Vagina (tissue), 2 donors: ENCODE data around the gene CHD9. TPM values are rescaled to one million over a fixed set of nuclear protein-coding genes. Genes with fewer than 3 reads are reported as not detected.

Experiments
- DNase-seq, 2 donors: peaks; one replicate each; pipeline ENCODE4 v3.0.0-alpha.2; 2017; ENCODE audit errors: extremely low spot score in 2 of 2
- H3K27ac ChIP-seq: fragments of 200-600 bp; sonication (generic); one replicate; pipeline ENCODE4 v1.5.1; 2019
- H3K27me3 ChIP-seq: fragments of 200-600 bp; sonication (generic); one replicate; pipeline ENCODE4 v1.5.1; 2019
- H3K36me3 ChIP-seq, 2 donors: fragments of 200-600 bp; sonication (generic); one replicate each; pipeline ENCODE4 v1.5.1; 2017 to 2019
- H3K4me1 ChIP-seq: fragments of 200-600 bp; sonication (generic); one replicate; pipeline ENCODE4 v1.5.1; 2019
- H3K4me3 ChIP-seq, 2 donors: fragments of 200-600 bp; sonication (generic); 1 replicate in 1 of 2; 2 replicates in 1 of 2; pipeline ENCODE4 v1.5.1; 2016 to 2019
- H3K9me3 ChIP-seq: fragments of 200-600 bp; sonication (generic); one replicate; pipeline ENCODE4 v1.5.1; 2019
- POLR2A ChIP-seq, 2 donors: fragments of 450-650 bp; IDR thresholded peaks; one replicate each; pipeline ENCODE4 v1.6.1; 2017; ENCODE audit warnings: antibody characterized with exemption in 2 of 2, mild to moderate bottlenecking in 2 of 2, moderate library complexity in 2 of 2
- POLR2AphosphoS5 ChIP-seq, 2 donors: sonication (generic); formaldehyde crosslinking; IDR thresholded peaks; one replicate each; pipeline ENCODE4 v1.9.0; 2017; ENCODE audit warnings: antibody characterized with exemption in 2 of 2, mild to moderate bottlenecking in 2 of 2, low read depth in 1 of 2; ENCODE audit not compliant: insufficient read depth in 1 of 2
- intact Hi-C: fragments of 100-400 bp; cut with DNase I; formaldehyde crosslinking; loops from one replicate; pipeline ENCODE4 v1.15.1; 2023
- total RNA-seq: library from RNA; depleted of rRNA; stranded (reverse); fragments of >200 nt; gene quantifications from one replicate; pipeline ENCODE4 v1.2.3, GENCODE V29; 2016
- TF ChIP-seq, protein P1 (sequence below), 3 experiments: fragments of 450-650 bp in 2 of 3; fragments of 200-600 bp in 1 of 3; sonication (generic) in 1 of 3; IDR thresholded peaks; one replicate each; pipeline ENCODE4 v1.5.1; 2017 to 2019; ENCODE audit warnings: antibody characterized with exemption in 3 of 3, mild to moderate bottlenecking in 2 of 3, moderate library complexity in 2 of 3

Gene CHD9, protein sequence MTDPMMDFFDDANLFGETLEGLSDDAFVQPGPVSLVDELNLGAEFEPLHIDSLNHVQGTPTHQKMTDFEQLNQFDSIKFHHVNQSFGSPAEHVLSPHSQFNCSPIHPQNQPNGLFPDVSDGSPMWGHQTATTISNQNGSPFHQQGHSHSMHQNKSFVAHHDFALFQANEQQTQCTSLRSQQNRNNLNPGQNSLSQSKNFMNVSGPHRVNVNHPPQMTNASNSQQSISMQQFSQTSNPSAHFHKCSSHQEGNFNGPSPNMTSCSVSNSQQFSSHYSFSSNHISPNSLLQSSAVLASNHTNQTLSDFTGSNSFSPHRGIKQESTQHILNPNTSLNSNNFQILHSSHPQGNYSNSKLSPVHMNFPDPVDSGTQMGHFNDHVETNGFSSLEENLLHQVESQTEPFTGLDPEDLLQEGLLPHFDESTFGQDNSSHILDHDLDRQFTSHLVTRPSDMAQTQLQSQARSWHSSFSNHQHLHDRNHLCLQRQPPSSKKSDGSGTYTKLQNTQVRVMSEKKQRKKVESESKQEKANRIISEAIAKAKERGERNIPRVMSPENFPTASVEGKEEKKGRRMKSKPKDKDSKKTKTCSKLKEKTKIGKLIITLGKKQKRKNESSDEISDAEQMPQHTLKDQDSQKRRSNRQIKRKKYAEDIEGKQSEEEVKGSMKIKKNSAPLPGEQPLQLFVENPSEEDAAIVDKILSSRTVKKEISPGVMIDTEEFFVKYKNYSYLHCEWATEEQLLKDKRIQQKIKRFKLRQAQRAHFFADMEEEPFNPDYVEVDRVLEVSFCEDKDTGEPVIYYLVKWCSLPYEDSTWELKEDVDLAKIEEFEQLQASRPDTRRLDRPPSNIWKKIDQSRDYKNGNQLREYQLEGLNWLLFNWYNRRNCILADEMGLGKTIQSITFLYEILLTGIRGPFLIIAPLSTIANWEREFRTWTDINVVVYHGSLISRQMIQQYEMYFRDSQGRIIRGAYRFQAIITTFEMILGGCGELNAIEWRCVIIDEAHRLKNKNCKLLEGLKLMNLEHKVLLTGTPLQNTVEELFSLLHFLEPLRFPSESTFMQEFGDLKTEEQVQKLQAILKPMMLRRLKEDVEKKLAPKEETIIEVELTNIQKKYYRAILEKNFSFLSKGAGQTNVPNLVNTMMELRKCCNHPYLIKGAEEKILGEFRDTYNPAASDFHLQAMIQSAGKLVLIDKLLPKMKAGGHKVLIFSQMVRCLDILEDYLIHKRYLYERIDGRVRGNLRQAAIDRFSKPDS (N-terminal part only)
- total RNA-seq, result 77.6 TPM

DNA sequence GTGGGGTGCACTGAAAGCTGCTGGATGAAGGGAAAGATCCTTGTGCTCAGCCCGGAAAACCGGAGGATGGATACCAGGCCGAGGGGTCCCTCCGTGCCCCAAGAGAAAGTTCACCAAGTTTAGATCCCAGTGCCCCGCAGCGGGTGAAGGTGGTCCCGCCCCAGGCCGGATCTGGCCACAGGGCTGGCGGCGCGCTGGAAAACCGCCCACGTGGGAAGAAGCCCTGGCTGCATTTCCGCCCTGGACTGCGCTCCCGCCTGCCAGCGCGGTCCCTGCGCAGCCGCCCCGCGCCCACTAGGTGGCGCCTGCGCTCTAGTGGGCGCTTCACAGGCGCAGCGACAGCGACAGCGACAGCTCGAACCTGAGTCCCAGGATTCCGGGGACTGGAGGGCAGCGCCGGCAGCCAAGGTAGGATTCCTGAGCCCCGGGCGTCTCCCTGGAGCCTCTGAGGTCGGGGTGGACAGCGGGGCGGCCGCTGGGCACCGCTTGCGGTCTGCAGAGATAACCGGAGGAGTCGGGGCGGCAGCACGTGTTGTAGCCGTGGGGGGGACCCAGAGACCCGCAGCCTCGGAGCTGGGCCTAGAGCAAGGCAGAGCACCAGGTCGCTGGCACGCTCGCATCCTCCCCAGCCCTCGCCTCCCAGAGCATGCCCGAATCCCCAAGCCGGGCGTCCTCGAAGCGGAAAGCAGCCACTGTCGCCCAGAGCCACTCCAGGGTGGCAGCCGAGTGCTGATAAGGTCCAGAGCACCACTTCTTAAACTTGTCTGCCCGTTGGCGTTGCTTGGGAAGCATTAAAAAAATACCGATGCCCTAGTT is at the start of gene CHD9:
CHD9 (plus strand) TSS at position 322 of the 816 bp plus-strand sequence. CDS start 101,099 bp downstream, outside the sequence.
- Histone ChIP-seq H3K27ac (peak within 1 kb of the TSS; percentile 78), H3K27me3 (no peaks in the 10 kb centered on the region), H3K4me1 (peaks cover 50% of the 10 kb centered on the region), H3K4me3 (peak within 1 kb of the TSS; percentile 53 to 62), H3K36me3 (no peaks in the 10 kb centered on the region), H3K9me3 (no peaks in the 10 kb centered on the region)
- DNase-seq, result peak in 1 of 2 donors; percentile 91
- intact Hi-C loops, result loop anchor here (5.0 to 10.0 kb wide), 4 partner anchors 80 to 227 kb away; no protein-coding TSS in a partner anchor
- TF ChIP-seq POLR2A (IDR thresholded peaks at IDR 0.05) (no peak), POLR2AphosphoS5 (IDR thresholded peaks at IDR 0.05; ENCODE audit: insufficient read depth in 1 of 2, low read depth in 1 of 2) (peak; percentile 80 to 83)
- TF ChIP-seq, protein P1, sequence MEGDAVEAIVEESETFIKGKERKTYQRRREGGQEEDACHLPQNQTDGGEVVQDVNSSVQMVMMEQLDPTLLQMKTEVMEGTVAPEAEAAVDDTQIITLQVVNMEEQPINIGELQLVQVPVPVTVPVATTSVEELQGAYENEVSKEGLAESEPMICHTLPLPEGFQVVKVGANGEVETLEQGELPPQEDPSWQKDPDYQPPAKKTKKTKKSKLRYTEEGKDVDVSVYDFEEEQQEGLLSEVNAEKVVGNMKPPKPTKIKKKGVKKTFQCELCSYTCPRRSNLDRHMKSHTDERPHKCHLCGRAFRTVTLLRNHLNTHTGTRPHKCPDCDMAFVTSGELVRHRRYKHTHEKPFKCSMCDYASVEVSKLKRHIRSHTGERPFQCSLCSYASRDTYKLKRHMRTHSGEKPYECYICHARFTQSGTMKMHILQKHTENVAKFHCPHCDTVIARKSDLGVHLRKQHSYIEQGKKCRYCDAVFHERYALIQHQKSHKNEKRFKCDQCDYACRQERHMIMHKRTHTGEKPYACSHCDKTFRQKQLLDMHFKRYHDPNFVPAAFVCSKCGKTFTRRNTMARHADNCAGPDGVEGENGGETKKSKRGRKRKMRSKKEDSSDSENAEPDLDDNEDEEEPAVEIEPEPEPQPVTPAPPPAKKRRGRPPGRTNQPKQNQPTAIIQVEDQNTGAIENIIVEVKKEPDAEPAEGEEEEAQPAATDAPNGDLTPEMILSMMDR (IDR thresholded peaks at IDR 0.05), result peak; percentile 85 to 100 (median 99)

DNA sequence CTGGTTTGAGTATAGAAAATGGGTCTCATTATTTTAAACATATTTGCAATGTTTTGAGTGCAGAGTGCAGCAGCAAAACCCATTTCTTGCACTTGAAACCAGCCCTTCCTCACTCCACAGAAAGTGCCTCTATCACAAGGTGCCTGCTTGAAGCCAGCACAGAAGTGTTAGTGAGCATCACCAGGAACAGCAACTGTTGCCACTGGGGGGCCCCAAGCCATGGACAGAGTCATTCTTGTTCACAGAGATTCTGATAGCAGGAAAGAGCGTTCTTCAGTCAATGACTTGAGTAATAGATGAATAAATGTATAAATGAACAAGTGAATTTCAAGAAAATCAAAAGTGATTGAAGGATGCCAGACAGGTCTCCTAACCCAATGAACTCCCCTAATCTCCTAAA is 47.7 kb upstream of the CHD9 start:
- H3K27ac ChIP-seq, result no peak overlapping the region
- intact Hi-C loops, result no loop called here
- H3K27me3 ChIP-seq, result no peaks in the 10 kb centered on the region
- H3K4me3 ChIP-seq, result no peak overlapping the region
- TF ChIP-seq, protein P1 (IDR thresholded peaks at IDR 0.05), result no peak
- H3K36me3 ChIP-seq, result no peaks in the 10 kb centered on the region
- no peaks in the 10 kb centered on the region for H3K4me1 ChIP-seq
- no peaks in the 10 kb centered on the region for H3K9me3 ChIP-seq
- DNase-seq, result no peak

DNA sequence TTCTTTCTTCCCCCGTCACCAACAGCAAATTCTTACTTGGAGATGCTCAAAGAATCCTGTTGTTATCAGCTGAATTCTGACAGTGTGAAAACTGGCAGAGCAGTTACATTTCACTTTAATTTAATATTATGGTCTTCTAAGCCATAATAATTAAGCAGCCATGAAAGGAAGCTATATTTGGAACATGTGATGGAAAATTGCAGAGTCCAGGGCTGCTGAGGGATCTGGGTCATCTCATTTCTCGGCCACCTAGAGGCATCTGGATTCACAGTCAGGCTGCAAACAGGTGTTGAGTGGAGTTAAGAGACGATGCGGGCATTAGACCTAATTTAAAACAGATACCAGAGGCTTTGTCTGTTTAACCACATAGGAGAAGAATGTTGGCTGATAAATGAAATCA is 40.5 kb upstream of the CHD9 start:
- Histone ChIP-seq H3K4me3 (no peak overlapping the region), H3K27ac (no peak overlapping the region), H3K9me3 (no peaks in the 10 kb centered on the region), H3K36me3 (no peaks in the 10 kb centered on the region), H3K4me1 (no peaks in the 10 kb centered on the region), H3K27me3 (no peaks in the 10 kb centered on the region)
- no peak for DNase-seq
- intact Hi-C loops, result loop anchor here (10.0 kb wide), 1 partner anchor 819 kb away; no protein-coding TSS in a partner anchor
- TF ChIP-seq, protein P1 (IDR thresholded peaks at IDR 0.05), result no peak
- no peak for TF ChIP-seq POLR2A (IDR thresholded peaks at IDR 0.05)
- TF ChIP-seq POLR2AphosphoS5 (IDR thresholded peaks at IDR 0.05; ENCODE audit: insufficient read depth in 1 of 2, low read depth in 1 of 2), result no peak

DNA sequence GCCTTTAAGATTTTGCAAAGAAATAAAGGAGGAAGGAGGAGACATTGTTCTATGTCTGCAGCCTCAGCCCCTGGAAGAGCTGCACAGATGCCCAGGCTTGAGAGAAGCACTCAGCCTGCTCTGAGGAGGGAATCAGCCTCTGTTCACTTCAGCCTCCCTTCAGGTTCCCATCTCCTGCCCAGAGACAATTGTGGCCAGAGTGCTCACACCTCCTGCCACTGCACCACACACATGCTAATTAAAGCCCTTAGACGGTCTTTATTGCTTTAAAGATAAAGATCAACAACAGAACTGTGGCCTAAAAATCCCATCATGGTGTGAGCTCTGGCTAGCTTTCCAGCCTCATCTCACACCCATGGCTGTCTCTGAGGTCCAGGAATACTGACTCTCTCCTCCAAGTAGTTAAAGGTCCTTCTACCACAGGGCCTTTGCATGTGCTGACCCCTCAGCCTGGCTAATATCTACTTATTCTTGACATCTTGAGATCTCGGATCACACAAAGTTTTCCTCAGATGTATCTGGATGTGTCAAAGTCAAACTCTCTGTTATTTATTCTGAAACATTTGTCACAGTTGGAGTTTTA is 35.9 kb upstream of the CHD9 start:
- Histone ChIP-seq H3K36me3 (no peaks in the 10 kb centered on the region), H3K4me3 (no peak overlapping the region), H3K27ac (no peak overlapping the region), H3K9me3 (no peaks in the 10 kb centered on the region), H3K4me1 (no peaks in the 10 kb centered on the region), H3K27me3 (no peaks in the 10 kb centered on the region)
- intact Hi-C loops, result loop anchor here (10.0 kb wide), 1 partner anchor 824 kb away; no protein-coding TSS in a partner anchor
- TF ChIP-seq, protein P1 (IDR thresholded peaks at IDR 0.05), result no peak
- no peak for TF ChIP-seq POLR2AphosphoS5 (IDR thresholded peaks at IDR 0.05; ENCODE audit: insufficient read depth in 1 of 2, low read depth in 1 of 2)
- TF ChIP-seq POLR2A (IDR thresholded peaks at IDR 0.05), result no peak
- no peak for DNase-seq
